HepG2 (cell line): Measurements from ENCODE around the gene ULBP1.

Experiments used
- RFX1 ChIP-seq: fragments of 450-650 bp; IDR thresholded peaks from 2 replicates; pipeline ENCODE4 v1.6.1; 2017
- ZNF550 ChIP-seq: sonication (generic); formaldehyde crosslinking; IDR thresholded peaks from 2 replicates; pipeline ENCODE4 v1.4.0; 2020; ENCODE audit warnings: mild to moderate bottlenecking, missing genetic modification reagents, borderline replicate concordance
- TF ChIP-seq, protein P1 (sequence below): sonication (generic); formaldehyde crosslinking; IDR thresholded peaks from 2 replicates; pipeline ENCODE4 v1.5.0; 2020; ENCODE audit warnings: mild to moderate bottlenecking, missing genetic modification reagents, moderate library complexity

DNA sequence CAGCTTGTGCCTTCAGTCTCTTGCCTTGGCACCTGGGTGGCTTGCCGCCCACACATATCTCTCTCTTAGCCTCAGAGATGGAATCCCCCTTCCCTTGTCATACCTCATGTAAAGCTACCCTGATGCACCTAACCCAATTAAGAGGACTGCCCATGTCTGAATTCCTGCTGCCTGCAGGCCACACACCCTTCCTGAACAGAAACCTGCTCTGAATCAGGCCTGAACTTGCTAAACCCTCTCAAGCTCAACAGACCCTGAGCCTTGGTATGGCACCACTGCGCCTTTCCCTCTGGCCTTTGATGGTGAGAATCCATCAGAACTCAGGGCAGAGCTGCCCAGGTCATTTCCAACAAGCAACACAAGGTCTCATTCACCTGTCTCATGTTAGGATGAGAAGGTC, 46.1 kb upstream of the ULBP1 start:
- TF ChIP-seq RFX1 (no peak), ZNF550 (CRISPR knock-in tag) (no peak)
- TF ChIP-seq, protein P1, sequence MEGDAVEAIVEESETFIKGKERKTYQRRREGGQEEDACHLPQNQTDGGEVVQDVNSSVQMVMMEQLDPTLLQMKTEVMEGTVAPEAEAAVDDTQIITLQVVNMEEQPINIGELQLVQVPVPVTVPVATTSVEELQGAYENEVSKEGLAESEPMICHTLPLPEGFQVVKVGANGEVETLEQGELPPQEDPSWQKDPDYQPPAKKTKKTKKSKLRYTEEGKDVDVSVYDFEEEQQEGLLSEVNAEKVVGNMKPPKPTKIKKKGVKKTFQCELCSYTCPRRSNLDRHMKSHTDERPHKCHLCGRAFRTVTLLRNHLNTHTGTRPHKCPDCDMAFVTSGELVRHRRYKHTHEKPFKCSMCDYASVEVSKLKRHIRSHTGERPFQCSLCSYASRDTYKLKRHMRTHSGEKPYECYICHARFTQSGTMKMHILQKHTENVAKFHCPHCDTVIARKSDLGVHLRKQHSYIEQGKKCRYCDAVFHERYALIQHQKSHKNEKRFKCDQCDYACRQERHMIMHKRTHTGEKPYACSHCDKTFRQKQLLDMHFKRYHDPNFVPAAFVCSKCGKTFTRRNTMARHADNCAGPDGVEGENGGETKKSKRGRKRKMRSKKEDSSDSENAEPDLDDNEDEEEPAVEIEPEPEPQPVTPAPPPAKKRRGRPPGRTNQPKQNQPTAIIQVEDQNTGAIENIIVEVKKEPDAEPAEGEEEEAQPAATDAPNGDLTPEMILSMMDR (CRISPR knock-in tag) = no peak
